ENCODE measurements around the gene ARHGAP45. TPM values are rescaled to one million over a fixed set of nuclear protein-coding genes. Genes with fewer than 3 reads are reported as not detected.
A peak's percentile ranks its signal among the peaks of the same experiment; 100 is the strongest.

ARHGAP45 gene
- total RNA-seq, 2 donors from 2014 or later, result 13.2 to 23.4 TPM

- H3K9me3 ChIP-seq, result no peaks in the 10 kb centered on the region
- H3K4me1 ChIP-seq, result peaks cover 19% of the 10 kb centered on the region
- WGBS, 2 donors, result 80 to 81% methylated on average over 17 to 19 of the region's 20 CpGs
- DNase-seq, result no peak
- no peak overlapping the region for H3K27ac ChIP-seq
- no peak overlapping the region for H3K4me3 ChIP-seq
- TF ChIP-seq POLR2A (IDR thresholded peaks at IDR 0.05) (no peak), CTCF (IDR thresholded peaks at IDR 0.05) (no peak)
- H3K27me3 ChIP-seq, result no peaks in the 10 kb centered on the region
- ATAC-seq, result no peak
- peaks cover 0 to 5% of the 10 kb centered on the region in 2 donors for H3K36me3 ChIP-seq (replicated peaks in 1 of 2; ENCODE audit: insufficient read depth in 1 of 2, low read depth in 2 of 2)
- intact Hi-C loops (cut with DNase I), result no loop called here
Observed at GRCh38 chr19:1032264-1032867, 34.6 kb upstream of the ARHGAP45 start.

- no peaks in the 10 kb centered on the region for H3K27me3 ChIP-seq
- DNase-seq (no peak), ATAC-seq (no peak)
- intact Hi-C loops (cut with DNase I), result no loop called here
- TF ChIP-seq CTCF (IDR thresholded peaks at IDR 0.05) (no peak), POLR2A (IDR thresholded peaks at IDR 0.05) (no peak)
- no peak overlapping the region for H3K27ac ChIP-seq
- WGBS, 2 donors, result 85 to 87% methylated on average over 22 of the region's 29 CpGs
- no peaks in the 10 kb centered on the region for H3K9me3 ChIP-seq
- H3K36me3 ChIP-seq (replicated peaks in 1 of 2; ENCODE audit: insufficient read depth in 1 of 2, low read depth in 2 of 2), result peaks cover 0 to 5% of the 10 kb centered on the region in 2 donors
- H3K4me3 ChIP-seq, result no peak overlapping the region
- H3K4me1 ChIP-seq, result peaks cover 18% of the 10 kb centered on the region
Observed at GRCh38 chr19:1035998-1036621, 30.9 kb upstream of the ARHGAP45 start.

DNA sequence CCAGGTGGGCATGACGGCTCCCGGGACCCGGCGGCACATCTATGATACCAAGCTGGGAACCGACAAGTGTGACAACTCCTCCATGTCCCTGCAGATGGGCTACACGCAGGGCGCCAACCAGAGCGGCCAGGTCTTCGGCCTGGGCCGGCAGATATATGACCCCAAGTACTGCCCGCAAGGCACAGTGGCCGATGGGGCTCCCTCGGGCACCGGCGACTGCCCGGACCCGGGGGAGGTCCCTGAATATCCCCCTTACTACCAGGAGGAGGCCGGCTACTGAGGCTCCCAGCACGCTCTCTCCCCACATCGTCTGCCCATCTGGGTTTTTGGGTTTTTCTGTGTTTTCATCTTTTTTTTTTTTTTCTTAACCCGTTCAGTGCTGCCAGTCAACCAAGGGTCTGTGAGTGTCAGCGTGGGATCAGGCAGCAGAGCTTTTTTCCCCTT, 29.3 kb upstream of the ARHGAP45 start:
- Histone ChIP-seq H3K27ac (peak overlapping the region in 1 of 4 donors; percentile 62), H3K27me3 (no peaks in the 10 kb centered on the region), H3K4me3 (no peak overlapping the region), H3K4me1 (peaks cover 30% of the 10 kb centered on the region), H3K9me3 (no peaks in the 10 kb centered on the region), H3K36me3 (replicated peaks in 1 of 2; ENCODE audit: insufficient read depth in 1 of 2, low read depth in 2 of 2) (no peaks in the 10 kb centered on the region)
- intact Hi-C loops (cut with DNase I), result no loop called here
- TF ChIP-seq CTCF (IDR thresholded peaks at IDR 0.05), result no peak
- no peak for TF ChIP-seq POLR2A (IDR thresholded peaks at IDR 0.05)
- no peak for DNase-seq
- ATAC-seq, result no peak
- 61 to 89% methylated on average over 17 to 22 of the region's 22 CpGs for WGBS, 2 donors

GRCh38 chr19:1038978-1039645, 27.9 kb upstream of the ARHGAP45 start:
- Histone ChIP-seq H3K4me3 (no peak overlapping the region), H3K9me3 (no peaks in the 10 kb centered on the region), H3K36me3 (replicated peaks in 1 of 2; ENCODE audit: insufficient read depth in 1 of 2, low read depth in 2 of 2) (no peaks in the 10 kb centered on the region), H3K4me1 (peaks cover 30% of the 10 kb centered on the region), H3K27me3 (no peaks in the 10 kb centered on the region), H3K27ac (peak overlapping the region in 2 of 4 donors; percentile 36 to 62)
- no peak for DNase-seq
- TF ChIP-seq CTCF (IDR thresholded peaks at IDR 0.05) (no peak), POLR2A (IDR thresholded peaks at IDR 0.05) (no peak)
- ATAC-seq, result no peak
- intact Hi-C loops (cut with DNase I), result no loop called here
- WGBS, 2 donors, result 60 to 64% methylated on average over 22 of the region's 22 CpGs

All from body of pancreas (tissue), 4 donors.